Panc1 (cell line): ENCODE measurements around the gene U2AF1L4. TPM values are rescaled to one million over a fixed set of nuclear protein-coding genes. Genes with fewer than 3 reads are reported as not detected.

Source experiments
- ATAC-seq: fragments of 200-7000 bp; cut with Tn5 transposase; 2 replicates; pipeline ENCODE4 v1.9.1; 2020; ENCODE audit warnings: mild to moderate bottlenecking, moderate library complexity
- BruUV-seq: library from RNA; stranded (reverse); fragments of 400-500 nt; replicated peaks from 2 replicates; lab custom pipeline; 2021; lab: Mats Ljungman, UMichigan
- CTCF ChIA-PET: fragments of 300-600 bp; sonication (Branson Sonifier 250); formaldehyde crosslinking; loops from one replicate; lab custom pipeline; 2022; ENCODE audit warnings: antibody characterized with exemption; lab: Charles Lee
- POLR2A ChIA-PET: fragments of 300-600 bp; sonication (Branson Sonifier 250); formaldehyde crosslinking; loops from one replicate; lab custom pipeline; 2022; ENCODE audit warnings: antibody characterized with exemption; lab: Charles Lee
- DNase-seq: peaks from one replicate; pipeline ENCODE4 v3.0.0-alpha.2; 2010; ENCODE audit warnings: low read depth, low spot score
- H3K27ac ChIP-seq: 2 replicates; pipeline ENCODE4 v1.5.1; 2011; ENCODE audit warnings: mild to moderate bottlenecking, low read length, inconsistent platforms
- H3K27me3 ChIP-seq: fragments of 200-500 bp; sonication (Bioruptor generic); 2 replicates; pipeline ENCODE4 v1.6.0; 2014; ENCODE audit warnings: low read length, inconsistent platforms; ENCODE audit not compliant: control insufficient read depth, insufficient read depth
- H3K36me3 ChIP-seq: fragments of 200-500 bp; sonication (Bioruptor generic); 2 replicates; pipeline ENCODE4 v1.5.1; 2014; ENCODE audit warnings: inconsistent platforms, mild to moderate bottlenecking, low read length, moderate library complexity; ENCODE audit not compliant: control insufficient read depth, insufficient read depth
- H3K4me1 ChIP-seq: 2 replicates; pipeline ENCODE4 v1.5.1; 2011; ENCODE audit warnings: inconsistent platforms, mild to moderate bottlenecking, low read length, moderate library complexity; ENCODE audit not compliant: control insufficient read depth, insufficient read depth
- H3K4me3 ChIP-seq, 2 experiments: 2 replicates each; pipeline ENCODE4 v1.5.1; 2011 to 2012; ENCODE audit warnings: low read depth in 2 of 2, low read length in 2 of 2, mild to moderate bottlenecking in 2 of 2, inconsistent platforms in 1 of 2, moderate library complexity in 1 of 2
- H3K9me3 ChIP-seq: fragments of 200-500 bp; sonication (Bioruptor generic); 2 replicates; pipeline ENCODE4 v1.5.1; 2014; ENCODE audit warnings: low read depth, mild to moderate bottlenecking, inconsistent platforms, low read length, moderate library complexity; ENCODE audit not compliant: control insufficient read depth, insufficient read depth
- POLR2AphosphoS5 ChIP-seq: IDR thresholded peaks from 2 replicates; pipeline ENCODE4 v1.6.1; 2012; ENCODE audit warnings: mild to moderate bottlenecking, low read depth, low read length, moderate library complexity
- SIN3A ChIP-seq: IDR thresholded peaks from 2 replicates; pipeline ENCODE4 v1.6.1; 2012; ENCODE audit warnings: low read depth, mild to moderate bottlenecking, low read length, moderate library complexity, borderline replicate concordance; ENCODE audit not compliant: insufficient read depth
- TCF7L2 ChIP-seq: IDR thresholded peaks from 2 replicates; pipeline ENCODE4 v1.6.1; 2011; ENCODE audit warnings: mild to moderate bottlenecking, low read depth, low read length, inconsistent platforms
- in situ Hi-C: cut with HindIII; loops from 2 replicates; pipeline ENCODE4 v1.10.0; 2016; ENCODE audit warnings: low sequenced_read_pairs, low pct_unique_long_range_greater_than_20kb
- intact Hi-C: fragments of 100-400 bp; cut with micrococcal nuclease; formaldehyde crosslinking; loops from one replicate; pipeline ENCODE4 v1.10.0; 2022; ENCODE audit not compliant: unreplicated experiment
- total RNA-seq: library from RNA; stranded (reverse); gene quantifications from one replicate; pipeline ENCODE4 v1.2.1, GENCODE V29; 2021; ENCODE audit not compliant: unreplicated experiment
- TF ChIP-seq, protein P1 (sequence below), 2 experiments: IDR thresholded peaks; 2 replicates each; pipeline ENCODE4 v1.6.1; 2011 to 2012; ENCODE audit warnings: low read depth in 2 of 2, control low read depth in 1 of 2, low read length in 1 of 2, mild to moderate bottlenecking in 1 of 2, moderate library complexity in 1 of 2; ENCODE audit not compliant: insufficient read depth in 1 of 2
- TF ChIP-seq, protein P2 (sequence below): fragments of 450-650 bp; IDR thresholded peaks from 2 replicates; pipeline ENCODE4 v1.5.1; 2017; ENCODE audit warnings: mild to moderate bottlenecking

Gene U2AF1L4
- total RNA-seq, 1 experiment from 2014 or later, result 29.8 TPM

DNA sequence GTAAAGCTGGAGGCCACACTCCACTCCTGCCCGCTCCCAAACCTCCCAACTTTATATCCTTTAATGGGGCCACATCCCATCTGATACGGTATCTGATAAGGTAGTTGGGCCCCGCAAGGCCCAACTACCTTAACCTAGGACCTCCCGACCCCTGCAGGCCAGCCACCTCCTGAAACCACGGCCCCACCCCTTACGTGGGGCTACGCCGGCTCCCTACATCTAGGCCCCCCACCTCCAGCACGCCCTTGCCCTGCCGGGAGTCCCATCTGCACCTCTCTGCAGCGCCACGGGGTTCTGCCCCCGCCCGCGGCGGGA is 5.2 kb downstream of the U2AF1L4 start:
- ChIA-PET CTCF (interaction anchor here (0.6 to 0.7 kb wide), 2 partner anchors 391 to 616 kb away, joined by 3 read pairs; no protein-coding TSS in a partner anchor), POLR2A (no interaction called here)
- intact Hi-C loops, result no loop called here
- ATAC-seq (peak; percentile 47), DNase-seq (no peak)
- Histone ChIP-seq H3K9me3 (no peaks in the 10 kb centered on the region), H3K27ac (peak overlapping the region; percentile 78), H3K27me3 (no peaks in the 10 kb centered on the region), H3K36me3 (peaks cover 3% of the 10 kb centered on the region; the same call in 1 of the 2 replicates), H3K4me3 (peak overlapping the region; percentile 67 to 79), H3K4me1 (peaks cover 18% of the 10 kb centered on the region)
- BruUV-seq, result no TSS peak
- TF ChIP-seq POLR2AphosphoS5, result no peak
- TF ChIP-seq, protein P1, sequence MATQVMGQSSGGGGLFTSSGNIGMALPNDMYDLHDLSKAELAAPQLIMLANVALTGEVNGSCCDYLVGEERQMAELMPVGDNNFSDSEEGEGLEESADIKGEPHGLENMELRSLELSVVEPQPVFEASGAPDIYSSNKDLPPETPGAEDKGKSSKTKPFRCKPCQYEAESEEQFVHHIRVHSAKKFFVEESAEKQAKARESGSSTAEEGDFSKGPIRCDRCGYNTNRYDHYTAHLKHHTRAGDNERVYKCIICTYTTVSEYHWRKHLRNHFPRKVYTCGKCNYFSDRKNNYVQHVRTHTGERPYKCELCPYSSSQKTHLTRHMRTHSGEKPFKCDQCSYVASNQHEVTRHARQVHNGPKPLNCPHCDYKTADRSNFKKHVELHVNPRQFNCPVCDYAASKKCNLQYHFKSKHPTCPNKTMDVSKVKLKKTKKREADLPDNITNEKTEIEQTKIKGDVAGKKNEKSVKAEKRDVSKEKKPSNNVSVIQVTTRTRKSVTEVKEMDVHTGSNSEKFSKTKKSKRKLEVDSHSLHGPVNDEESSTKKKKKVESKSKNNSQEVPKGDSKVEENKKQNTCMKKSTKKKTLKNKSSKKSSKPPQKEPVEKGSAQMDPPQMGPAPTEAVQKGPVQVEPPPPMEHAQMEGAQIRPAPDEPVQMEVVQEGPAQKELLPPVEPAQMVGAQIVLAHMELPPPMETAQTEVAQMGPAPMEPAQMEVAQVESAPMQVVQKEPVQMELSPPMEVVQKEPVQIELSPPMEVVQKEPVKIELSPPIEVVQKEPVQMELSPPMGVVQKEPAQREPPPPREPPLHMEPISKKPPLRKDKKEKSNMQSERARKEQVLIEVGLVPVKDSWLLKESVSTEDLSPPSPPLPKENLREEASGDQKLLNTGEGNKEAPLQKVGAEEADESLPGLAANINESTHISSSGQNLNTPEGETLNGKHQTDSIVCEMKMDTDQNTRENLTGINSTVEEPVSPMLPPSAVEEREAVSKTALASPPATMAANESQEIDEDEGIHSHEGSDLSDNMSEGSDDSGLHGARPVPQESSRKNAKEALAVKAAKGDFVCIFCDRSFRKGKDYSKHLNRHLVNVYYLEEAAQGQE (IDR thresholded peaks at IDR 0.05; ENCODE audit: insufficient read depth in 1 of 2, low read depth in 2 of 2, low read length in 1 of 2), result no peak
- TF ChIP-seq SIN3A, result no peak
- no peak for TF ChIP-seq TCF7L2
- TF ChIP-seq, protein P2, sequence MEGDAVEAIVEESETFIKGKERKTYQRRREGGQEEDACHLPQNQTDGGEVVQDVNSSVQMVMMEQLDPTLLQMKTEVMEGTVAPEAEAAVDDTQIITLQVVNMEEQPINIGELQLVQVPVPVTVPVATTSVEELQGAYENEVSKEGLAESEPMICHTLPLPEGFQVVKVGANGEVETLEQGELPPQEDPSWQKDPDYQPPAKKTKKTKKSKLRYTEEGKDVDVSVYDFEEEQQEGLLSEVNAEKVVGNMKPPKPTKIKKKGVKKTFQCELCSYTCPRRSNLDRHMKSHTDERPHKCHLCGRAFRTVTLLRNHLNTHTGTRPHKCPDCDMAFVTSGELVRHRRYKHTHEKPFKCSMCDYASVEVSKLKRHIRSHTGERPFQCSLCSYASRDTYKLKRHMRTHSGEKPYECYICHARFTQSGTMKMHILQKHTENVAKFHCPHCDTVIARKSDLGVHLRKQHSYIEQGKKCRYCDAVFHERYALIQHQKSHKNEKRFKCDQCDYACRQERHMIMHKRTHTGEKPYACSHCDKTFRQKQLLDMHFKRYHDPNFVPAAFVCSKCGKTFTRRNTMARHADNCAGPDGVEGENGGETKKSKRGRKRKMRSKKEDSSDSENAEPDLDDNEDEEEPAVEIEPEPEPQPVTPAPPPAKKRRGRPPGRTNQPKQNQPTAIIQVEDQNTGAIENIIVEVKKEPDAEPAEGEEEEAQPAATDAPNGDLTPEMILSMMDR, result no peak
- in situ Hi-C loops, result no loop called here

DNA sequence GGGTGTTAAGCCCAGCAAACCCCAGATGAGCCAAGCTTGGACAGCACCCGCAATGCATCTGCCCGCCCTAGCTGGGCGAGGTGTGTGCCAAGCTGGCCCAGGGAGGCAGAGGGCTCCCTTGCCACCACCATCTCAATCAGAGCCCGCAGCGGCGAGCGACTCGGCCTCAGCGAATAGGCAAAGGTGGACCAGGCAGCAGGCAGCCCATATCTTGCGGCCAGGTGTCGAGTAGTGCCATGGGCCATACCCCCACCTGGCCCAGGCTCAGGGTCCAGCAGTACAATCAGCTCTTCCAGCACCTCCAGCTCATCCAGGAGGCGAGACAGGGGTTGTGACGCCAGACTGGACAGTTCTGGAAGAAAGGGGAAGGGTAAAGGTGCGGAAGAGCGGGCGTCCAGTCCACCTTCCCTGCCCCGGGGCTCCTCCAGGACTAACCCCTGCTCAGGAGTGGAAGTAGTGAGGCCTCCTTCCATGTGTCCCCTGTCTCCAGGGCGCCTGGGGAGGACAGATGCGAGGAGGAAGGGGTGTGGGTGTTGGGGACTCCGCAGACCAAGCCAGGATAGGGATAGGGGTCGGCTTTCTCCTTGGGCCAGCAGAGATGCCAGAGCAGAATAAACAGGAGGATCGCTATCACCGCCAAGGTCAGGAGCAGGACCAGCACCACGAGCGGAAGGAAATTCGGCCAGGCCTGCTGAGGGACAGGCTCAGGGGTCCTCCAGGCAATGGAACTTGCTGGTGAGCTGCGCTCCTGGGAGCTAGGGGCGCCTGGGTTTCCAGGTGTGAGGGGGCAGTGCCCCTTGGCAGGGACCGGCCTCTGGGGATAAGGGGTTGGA is 5.7 kb downstream of the U2AF1L4 start:
- intact Hi-C loops, result no loop called here
- Histone ChIP-seq H3K27me3 (no peaks in the 10 kb centered on the region), H3K4me1 (peaks cover 18% of the 10 kb centered on the region), H3K4me3 (peak overlapping the region; percentile 67 to 79), H3K36me3 (peaks cover 3% of the 10 kb centered on the region; the same call in 1 of the 2 replicates), H3K27ac (peak overlapping the region; percentile 78; the same call in 1 of the 2 replicates), H3K9me3 (no peaks in the 10 kb centered on the region)
- BruUV-seq, result no TSS peak
- DNase-seq (no peak), ATAC-seq (no peak; the same call in 1 of the 2 replicates)
- ChIA-PET POLR2A (interaction anchor here (1.0 kb wide), 1 partner anchor 8 kb away, joined by 5 read pairs; the partner anchor contains the start of gene LIN37), CTCF (no interaction called here)
- in situ Hi-C loops, result no loop called here
- TF ChIP-seq, protein P2, result no peak
- TF ChIP-seq, protein P1 (IDR thresholded peaks at IDR 0.05; ENCODE audit: insufficient read depth in 1 of 2, low read depth in 2 of 2, low read length in 1 of 2), result no peak
- TF ChIP-seq SIN3A, result no peak
- TF ChIP-seq TCF7L2, result no peak
